ENCODE measurements around the gene CDH13.

DNA sequence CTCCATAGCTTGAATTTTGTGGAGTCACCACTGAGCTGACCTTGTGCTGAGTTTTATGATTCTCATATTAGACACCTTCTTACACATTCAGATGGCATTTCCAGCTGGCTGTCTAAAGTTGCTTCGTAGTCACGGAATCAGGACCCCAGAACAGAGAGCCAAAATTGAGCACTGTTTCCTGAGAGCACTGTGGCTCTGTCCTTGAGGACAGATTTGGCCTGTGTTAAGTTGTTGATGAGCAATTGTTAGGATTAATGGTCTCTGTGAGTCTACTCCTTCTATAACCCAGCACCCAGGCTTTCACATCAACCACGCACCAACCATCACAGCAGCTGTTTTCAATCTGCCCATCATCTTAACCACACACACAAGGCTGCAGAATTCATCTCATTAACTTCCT lies 903.5 kb downstream of the CDH13 start:
- TF ChIP-seq, protein P1, sequence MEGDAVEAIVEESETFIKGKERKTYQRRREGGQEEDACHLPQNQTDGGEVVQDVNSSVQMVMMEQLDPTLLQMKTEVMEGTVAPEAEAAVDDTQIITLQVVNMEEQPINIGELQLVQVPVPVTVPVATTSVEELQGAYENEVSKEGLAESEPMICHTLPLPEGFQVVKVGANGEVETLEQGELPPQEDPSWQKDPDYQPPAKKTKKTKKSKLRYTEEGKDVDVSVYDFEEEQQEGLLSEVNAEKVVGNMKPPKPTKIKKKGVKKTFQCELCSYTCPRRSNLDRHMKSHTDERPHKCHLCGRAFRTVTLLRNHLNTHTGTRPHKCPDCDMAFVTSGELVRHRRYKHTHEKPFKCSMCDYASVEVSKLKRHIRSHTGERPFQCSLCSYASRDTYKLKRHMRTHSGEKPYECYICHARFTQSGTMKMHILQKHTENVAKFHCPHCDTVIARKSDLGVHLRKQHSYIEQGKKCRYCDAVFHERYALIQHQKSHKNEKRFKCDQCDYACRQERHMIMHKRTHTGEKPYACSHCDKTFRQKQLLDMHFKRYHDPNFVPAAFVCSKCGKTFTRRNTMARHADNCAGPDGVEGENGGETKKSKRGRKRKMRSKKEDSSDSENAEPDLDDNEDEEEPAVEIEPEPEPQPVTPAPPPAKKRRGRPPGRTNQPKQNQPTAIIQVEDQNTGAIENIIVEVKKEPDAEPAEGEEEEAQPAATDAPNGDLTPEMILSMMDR (conservative IDR thresholded peaks at IDR 0.05 in 1 of 2, IDR thresholded peaks at IDR 0.05 in 1 of 2; ENCODE audit: low read depth in 1 of 2, low read length in 2 of 2) = no peak
- TF ChIP-seq EZH2 (IDR thresholded peaks at IDR 0.05; ENCODE audit: low read length, missing control alignments) = no peak

Data from fibroblast of lung (primary cell).